HEK293 (cell line): Measurements from ENCODE around the gene P2RY2.

Experiments used
- CTCF ChIA-PET: fragments of 350-600 bp; formaldehyde crosslinking; extraction: SDS; loops from one replicate; lab custom pipeline; 2021; ENCODE audit warnings: antibody characterized with exemption; lab: Yijun Ruan, JAX
- POLR2A ChIA-PET: fragments of 300-600 bp; formaldehyde crosslinking; extraction: SDS; loops from one replicate; lab custom pipeline; 2020; ENCODE audit warnings: antibody characterized with exemption, inconsistent platforms; lab: Yijun Ruan, JAX
- H3K27ac ChIP-seq: fragments of 200-500 bp; sonication (Bioruptor generic); 2 replicates; pipeline ENCODE4 v1.5.1; 2014; ENCODE audit warnings: low read depth, low read length, control low read depth, inconsistent platforms; ENCODE audit errors: extremely low read depth
- H3K36me3 ChIP-seq, 2 experiments: fragments of 200-500 bp in 1 of 2; sonication (Bioruptor generic) in 1 of 2; 1 replicate in 1 of 2; 2 replicates in 1 of 2; pipeline ENCODE4 v1.5.1; 2014 to 2017; ENCODE audit warnings: inconsistent platforms in 2 of 2, low read length in 2 of 2; ENCODE audit not compliant: control insufficient read depth in 2 of 2, insufficient read depth in 1 of 2
- H3K4me1 ChIP-seq: fragments of 200-500 bp; sonication (Bioruptor generic); 2 replicates; pipeline ENCODE4 v1.5.1; 2014; ENCODE audit warnings: mild to moderate bottlenecking, low read length, inconsistent platforms; ENCODE audit not compliant: control insufficient read depth, insufficient read depth
- H3K4me3 ChIP-seq: 2 replicates; pipeline ENCODE4 v1.5.1; 2011; ENCODE audit warnings: low read depth, mild to moderate bottlenecking, control low read depth, low read length, moderate library complexity
- H3K9me3 ChIP-seq: fragments of 200-500 bp; sonication (Bioruptor generic); 2 replicates; pipeline ENCODE4 v1.5.1; 2014; ENCODE audit warnings: low read depth, low read length, inconsistent platforms; ENCODE audit not compliant: control insufficient read depth, insufficient read depth
- EGR2 ChIP-seq: fragments of 450-650 bp; formaldehyde crosslinking; IDR thresholded peaks from 2 replicates; pipeline ENCODE4 v1.5.1; 2016; ENCODE audit warnings: low read depth, missing biosample characterization, missing genetic modification characterization
- GLI4 ChIP-seq: fragments of 450-650 bp; formaldehyde crosslinking; IDR thresholded peaks from 2 replicates; pipeline ENCODE4 v1.5.1; 2016; ENCODE audit warnings: missing biosample characterization, missing genetic modification characterization
- HOXC10 ChIP-seq: sonication (generic); formaldehyde crosslinking; IDR thresholded peaks from 2 replicates; pipeline ENCODE4 v1.8.1; 2023; ENCODE audit warnings: mild to moderate bottlenecking, missing genetic modification reagents
- KLF10 ChIP-seq: fragments of 450-650 bp; IDR thresholded peaks from 2 replicates; pipeline ENCODE4 v1.5.1; 2018; ENCODE audit warnings: missing biosample characterization, mild to moderate bottlenecking, missing genetic modification characterization
- KLF9 ChIP-seq: fragments of 450-650 bp; formaldehyde crosslinking; IDR thresholded peaks from 2 replicates; pipeline ENCODE4 v1.5.1; 2016; ENCODE audit warnings: missing biosample characterization, missing genetic modification characterization, low read depth
- MYNN ChIP-seq: fragments of 450-650 bp; formaldehyde crosslinking; IDR thresholded peaks from 2 replicates; pipeline ENCODE4 v1.5.1; 2016; ENCODE audit warnings: missing biosample characterization, missing genetic modification characterization, borderline replicate concordance
- RBAK ChIP-seq: fragments of 450-650 bp; formaldehyde crosslinking; IDR thresholded peaks from 2 replicates; pipeline ENCODE4 v1.5.1; 2016; ENCODE audit warnings: missing biosample characterization, missing genetic modification characterization
- SCRT2 ChIP-seq: fragments of 450-650 bp; formaldehyde crosslinking; IDR thresholded peaks from 2 replicates; pipeline ENCODE4 v1.5.1; 2016; ENCODE audit warnings: missing biosample characterization, missing genetic modification characterization
- SP7 ChIP-seq: fragments of 450-650 bp; formaldehyde crosslinking; IDR thresholded peaks from 2 replicates; pipeline ENCODE4 v1.5.1; 2016; ENCODE audit warnings: missing biosample characterization, missing genetic modification characterization
- YY2 ChIP-seq: fragments of 450-650 bp; formaldehyde crosslinking; IDR thresholded peaks from 2 replicates; pipeline ENCODE4 v1.5.1; 2016; ENCODE audit warnings: missing biosample characterization, missing genetic modification characterization
- ZBTB48 ChIP-seq: fragments of 450-650 bp; formaldehyde crosslinking; IDR thresholded peaks from 2 replicates; pipeline ENCODE4 v1.5.1; 2016; ENCODE audit warnings: missing biosample characterization, missing genetic modification characterization
- ZFHX2 ChIP-seq: fragments of 450-650 bp; formaldehyde crosslinking; conservative IDR thresholded peaks from 2 replicates; pipeline ENCODE4 v1.5.1; 2016; ENCODE audit warnings: missing biosample characterization, missing genetic modification characterization
- ZNF112 ChIP-seq: fragments of 450-650 bp; formaldehyde crosslinking; IDR thresholded peaks from 2 replicates; pipeline ENCODE4 v1.5.0; 2017; ENCODE audit warnings: missing biosample characterization, missing genetic modification characterization
- ZNF114 ChIP-seq: fragments of 450-650 bp; formaldehyde crosslinking; IDR thresholded peaks from 2 replicates; pipeline ENCODE4 v1.5.0; 2017; ENCODE audit warnings: missing biosample characterization, missing genetic modification characterization
- ZNF138 ChIP-seq: fragments of 450-650 bp; formaldehyde crosslinking; IDR thresholded peaks from 2 replicates; pipeline ENCODE4 v1.5.1; 2016; ENCODE audit warnings: missing biosample characterization, missing genetic modification characterization, borderline replicate concordance
- ZNF548 ChIP-seq: fragments of 450-650 bp; formaldehyde crosslinking; IDR thresholded peaks from 2 replicates; pipeline ENCODE4 v1.5.1; 2016; ENCODE audit warnings: missing biosample characterization, missing genetic modification characterization
- ZNF555 ChIP-seq: fragments of 450-650 bp; formaldehyde crosslinking; conservative IDR thresholded peaks from 2 replicates; pipeline ENCODE4 v1.5.1; 2017; ENCODE audit warnings: missing biosample characterization, mild to moderate bottlenecking, missing genetic modification characterization, inconsistent platforms
- ZNF558 ChIP-seq: fragments of 450-650 bp; formaldehyde crosslinking; IDR thresholded peaks from 2 replicates; pipeline ENCODE4 v1.5.1; 2016; ENCODE audit warnings: missing biosample characterization, missing genetic modification characterization
- ZNF560 ChIP-seq: fragments of 450-650 bp; formaldehyde crosslinking; IDR thresholded peaks from 2 replicates; pipeline ENCODE4 v1.5.1; 2017; ENCODE audit warnings: missing biosample characterization, missing genetic modification characterization, borderline replicate concordance
- ZNF629 ChIP-seq: fragments of 450-650 bp; formaldehyde crosslinking; IDR thresholded peaks from 2 replicates; pipeline ENCODE4 v1.5.1; 2017; ENCODE audit warnings: missing biosample characterization, missing genetic modification characterization
- ZNF677 ChIP-seq: fragments of 450-650 bp; IDR thresholded peaks from 2 replicates; pipeline ENCODE4 v1.5.0; 2018; ENCODE audit warnings: missing biosample characterization, mild to moderate bottlenecking, missing genetic modification characterization, moderate library complexity
- ZNF768 ChIP-seq: fragments of 450-650 bp; formaldehyde crosslinking; IDR thresholded peaks from 2 replicates; pipeline ENCODE4 v1.5.1; 2018; ENCODE audit warnings: missing biosample characterization, mild to moderate bottlenecking, missing genetic modification characterization
- ZNF777 ChIP-seq: fragments of 450-650 bp; formaldehyde crosslinking; IDR thresholded peaks from 2 replicates; pipeline ENCODE4 v1.5.1; 2017; ENCODE audit warnings: missing biosample characterization, missing genetic modification characterization, borderline replicate concordance
- TF ChIP-seq, protein P1 (sequence below): fragments of 450-650 bp; IDR thresholded peaks from 2 replicates; pipeline ENCODE4 v1.5.1; 2018; ENCODE audit warnings: missing biosample characterization, missing genetic modification characterization
- TF ChIP-seq, protein P2 (sequence below): fragments of 450-650 bp; formaldehyde crosslinking; IDR thresholded peaks from 2 replicates; pipeline ENCODE4 v1.5.1; 2016; ENCODE audit warnings: missing biosample characterization, missing genetic modification characterization
- TF ChIP-seq, protein P3 (sequence below): fragments of 450-650 bp; formaldehyde crosslinking; IDR thresholded peaks from 2 replicates; pipeline ENCODE4 v1.5.1; 2016; ENCODE audit warnings: missing biosample characterization, missing genetic modification characterization

Gene P2RY2

DNA sequence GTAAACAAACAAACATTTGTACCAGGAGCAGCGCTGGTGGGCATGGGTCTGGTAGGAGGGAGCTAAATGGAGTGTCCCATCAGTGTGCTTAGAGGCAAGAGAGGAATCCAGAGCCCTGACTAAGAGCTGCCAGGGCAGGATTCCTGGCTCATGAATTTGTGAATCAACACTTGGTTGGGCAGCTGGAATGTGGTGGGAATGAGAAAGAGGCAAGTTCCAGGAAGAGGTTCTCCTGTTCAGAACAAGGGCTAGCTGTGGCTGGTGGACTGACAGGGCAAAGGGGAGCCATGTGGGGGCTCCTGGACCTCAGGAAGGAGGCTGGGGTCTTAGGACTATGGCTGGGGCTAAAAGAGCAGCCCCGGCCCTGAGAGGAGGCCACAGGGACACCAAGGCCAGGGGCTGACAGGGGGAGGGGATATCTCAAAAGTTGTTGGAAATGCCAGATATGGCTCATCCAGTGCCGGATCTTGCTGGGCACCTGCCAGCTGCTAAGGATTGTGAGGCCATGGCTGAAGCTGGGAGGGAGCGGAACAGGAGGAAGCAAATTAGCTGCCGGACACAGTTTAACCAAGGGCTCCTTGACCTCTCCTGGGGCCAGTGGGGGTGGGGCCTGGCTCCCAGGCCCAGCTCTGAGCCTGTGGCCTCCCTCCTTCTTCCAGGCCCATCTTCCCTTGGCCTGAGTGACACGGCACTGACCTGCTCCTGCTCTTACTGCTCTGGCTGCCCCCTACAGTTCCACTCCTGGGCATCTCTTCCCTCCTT, 39.4 kb downstream of the P2RY2 start:
- CTCF ChIA-PET = interaction anchor here (0.5 to 1.0 kb wide), 4 partner anchors 10 to 1796 kb away, joined by 3 to 4 read pairs (median 4); no protein-coding TSS in a partner anchor
- Histone ChIP-seq H3K4me1 (no peaks in the 10 kb centered on the region), H3K36me3 (no peaks in the 10 kb centered on the region), H3K4me3 (no peak overlapping the region), H3K27ac (no peak overlapping the region), H3K9me3 (no peaks in the 10 kb centered on the region)
- TF ChIP-seq SCRT2 (no peak), ZNF548 (tag by site-specific recombination) (no peak), RBAK (tag by site-specific recombination) (no peak)
- TF ChIP-seq, protein P1, sequence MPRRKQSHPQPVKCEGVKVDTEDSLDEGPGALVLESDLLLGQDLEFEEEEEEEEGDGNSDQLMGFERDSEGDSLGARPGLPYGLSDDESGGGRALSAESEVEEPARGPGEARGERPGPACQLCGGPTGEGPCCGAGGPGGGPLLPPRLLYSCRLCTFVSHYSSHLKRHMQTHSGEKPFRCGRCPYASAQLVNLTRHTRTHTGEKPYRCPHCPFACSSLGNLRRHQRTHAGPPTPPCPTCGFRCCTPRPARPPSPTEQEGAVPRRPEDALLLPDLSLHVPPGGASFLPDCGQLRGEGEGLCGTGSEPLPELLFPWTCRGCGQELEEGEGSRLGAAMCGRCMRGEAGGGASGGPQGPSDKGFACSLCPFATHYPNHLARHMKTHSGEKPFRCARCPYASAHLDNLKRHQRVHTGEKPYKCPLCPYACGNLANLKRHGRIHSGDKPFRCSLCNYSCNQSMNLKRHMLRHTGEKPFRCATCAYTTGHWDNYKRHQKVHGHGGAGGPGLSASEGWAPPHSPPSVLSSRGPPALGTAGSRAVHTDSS = no peak
- POLR2A ChIA-PET = no interaction called here

DNA sequence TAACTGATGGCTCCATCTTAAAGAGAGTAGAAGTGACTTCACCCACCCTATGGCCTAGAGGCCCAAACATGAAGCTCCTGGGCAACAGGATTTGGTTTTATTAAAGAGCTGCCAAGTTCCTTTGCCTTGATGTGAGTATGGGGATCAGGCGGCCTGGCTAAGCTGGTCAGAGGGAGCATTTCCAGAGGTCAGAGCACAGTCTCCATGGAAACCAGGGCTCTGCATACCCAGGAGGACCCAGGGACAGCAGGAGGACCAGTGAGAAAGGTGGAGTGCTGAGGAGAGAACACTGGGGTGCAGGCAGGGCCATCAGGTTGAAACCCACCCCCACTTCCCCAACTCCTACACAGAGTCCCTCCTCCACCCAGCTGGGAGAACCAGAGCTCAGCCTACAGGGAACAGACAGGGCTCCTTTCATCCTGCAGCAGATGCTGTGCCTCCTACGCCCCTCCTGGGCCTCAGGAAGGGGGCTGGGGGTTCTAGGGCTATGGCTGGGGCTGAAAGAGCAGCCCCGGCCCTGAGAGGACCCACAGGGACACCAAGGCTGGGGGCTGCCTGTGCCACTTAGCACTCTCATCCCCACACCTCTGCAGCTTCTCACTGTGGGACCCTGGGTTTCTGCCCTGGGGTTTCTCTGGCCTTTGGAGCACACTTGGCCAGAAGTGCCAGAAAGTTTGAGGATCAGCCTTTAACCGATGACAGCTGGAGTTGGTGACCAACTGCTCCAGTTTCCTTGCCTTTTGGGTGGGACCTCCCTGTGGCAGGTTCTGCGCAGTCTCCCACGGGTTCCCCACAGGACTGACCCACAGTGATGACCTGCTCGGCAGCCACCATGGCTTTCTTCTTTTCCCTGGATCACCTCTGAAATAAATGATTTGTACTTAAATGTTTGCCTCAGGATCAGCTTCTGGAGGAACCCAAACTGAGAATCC, 40.3 kb downstream of the P2RY2 start:
- TF ChIP-seq, protein P2, sequence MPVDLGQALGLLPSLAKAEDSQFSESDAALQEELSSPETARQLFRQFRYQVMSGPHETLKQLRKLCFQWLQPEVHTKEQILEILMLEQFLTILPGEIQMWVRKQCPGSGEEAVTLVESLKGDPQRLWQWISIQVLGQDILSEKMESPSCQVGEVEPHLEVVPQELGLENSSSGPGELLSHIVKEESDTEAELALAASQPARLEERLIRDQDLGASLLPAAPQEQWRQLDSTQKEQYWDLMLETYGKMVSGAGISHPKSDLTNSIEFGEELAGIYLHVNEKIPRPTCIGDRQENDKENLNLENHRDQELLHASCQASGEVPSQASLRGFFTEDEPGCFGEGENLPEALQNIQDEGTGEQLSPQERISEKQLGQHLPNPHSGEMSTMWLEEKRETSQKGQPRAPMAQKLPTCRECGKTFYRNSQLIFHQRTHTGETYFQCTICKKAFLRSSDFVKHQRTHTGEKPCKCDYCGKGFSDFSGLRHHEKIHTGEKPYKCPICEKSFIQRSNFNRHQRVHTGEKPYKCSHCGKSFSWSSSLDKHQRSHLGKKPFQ (tag by site-specific recombination) = no peak
- TF ChIP-seq ZFHX2 (tag by site-specific recombination) (peak; percentile 63), SP7 (no peak)
- POLR2A ChIA-PET = no interaction called here
- Histone ChIP-seq H3K4me1 (no peaks in the 10 kb centered on the region), H3K36me3 (no peaks in the 10 kb centered on the region), H3K9me3 (no peaks in the 10 kb centered on the region), H3K4me3 (no peak overlapping the region), H3K27ac (no peak overlapping the region)
- CTCF ChIA-PET = interaction anchor here (1.0 to 1.5 kb wide), 2 partner anchors 9 to 21 kb away, joined by 4 read pairs; no protein-coding TSS in a partner anchor

DNA sequence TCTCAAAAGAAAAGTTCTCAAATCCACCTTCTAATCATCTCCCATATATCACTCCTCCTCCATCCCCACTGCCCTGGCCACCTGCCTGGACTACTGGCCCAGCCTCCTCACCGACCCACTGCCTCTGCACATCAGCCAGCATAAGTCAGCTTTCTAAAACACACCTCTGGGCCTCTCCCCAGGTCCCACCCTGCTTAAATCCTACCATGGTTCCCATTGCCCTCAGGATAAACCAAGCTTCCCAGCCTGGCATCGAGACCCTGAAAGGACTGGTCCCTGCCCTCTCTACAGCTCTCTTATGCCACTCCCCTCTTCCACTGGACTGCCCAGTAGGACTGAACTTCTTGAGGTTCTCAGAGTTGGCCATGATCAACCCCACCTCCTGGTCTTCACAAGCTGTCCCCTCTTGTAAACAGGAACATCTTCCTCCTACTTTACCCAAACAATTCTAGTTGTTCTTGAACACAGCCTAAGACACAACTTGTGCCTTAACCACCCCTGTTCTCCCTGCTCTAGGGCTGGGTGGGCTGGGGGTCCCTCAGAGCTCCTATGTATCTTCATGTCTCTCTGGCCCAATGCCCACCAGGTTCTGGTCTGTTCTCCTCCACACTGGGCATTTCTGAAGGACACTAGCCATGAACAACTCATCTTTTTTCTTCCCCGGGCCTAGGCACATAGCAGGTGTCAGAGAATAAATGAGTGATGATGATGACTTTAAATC, 41.5 kb downstream of the P2RY2 start:
- Histone ChIP-seq H3K4me3 (no peak overlapping the region), H3K27ac (no peak overlapping the region), H3K4me1 (no peaks in the 10 kb centered on the region), H3K9me3 (no peaks in the 10 kb centered on the region), H3K36me3 (no peaks in the 10 kb centered on the region)
- ChIA-PET CTCF (interaction anchor here (0.9 to 1.5 kb wide), 2 partner anchors 22 to 76 kb away, joined by 4 to 6 read pairs; no protein-coding TSS in a partner anchor), POLR2A (no interaction called here)
- no peak for TF ChIP-seq KLF10 (tag by site-specific recombination)
- TF ChIP-seq ZNF138 = no peak
- TF ChIP-seq KLF9 = no peak
- TF ChIP-seq ZNF114 (tag by site-specific recombination) = no peak
- TF ChIP-seq ZNF555 = no peak
- no peak for TF ChIP-seq MYNN
- no peak for TF ChIP-seq ZNF677 (tag by site-specific recombination)
- no peak for TF ChIP-seq GLI4 (tag by site-specific recombination)
- TF ChIP-seq ZNF558 (tag by site-specific recombination) = no peak
- no peak for TF ChIP-seq ZNF112 (tag by site-specific recombination)
- TF ChIP-seq EGR2 (tag by site-specific recombination) = no peak
- TF ChIP-seq HOXC10 (CRISPR knock-in tag) = no peak
- no peak for TF ChIP-seq ZNF629 (tag by site-specific recombination)
- TF ChIP-seq YY2 (tag by site-specific recombination) = no peak
- TF ChIP-seq, protein P3, sequence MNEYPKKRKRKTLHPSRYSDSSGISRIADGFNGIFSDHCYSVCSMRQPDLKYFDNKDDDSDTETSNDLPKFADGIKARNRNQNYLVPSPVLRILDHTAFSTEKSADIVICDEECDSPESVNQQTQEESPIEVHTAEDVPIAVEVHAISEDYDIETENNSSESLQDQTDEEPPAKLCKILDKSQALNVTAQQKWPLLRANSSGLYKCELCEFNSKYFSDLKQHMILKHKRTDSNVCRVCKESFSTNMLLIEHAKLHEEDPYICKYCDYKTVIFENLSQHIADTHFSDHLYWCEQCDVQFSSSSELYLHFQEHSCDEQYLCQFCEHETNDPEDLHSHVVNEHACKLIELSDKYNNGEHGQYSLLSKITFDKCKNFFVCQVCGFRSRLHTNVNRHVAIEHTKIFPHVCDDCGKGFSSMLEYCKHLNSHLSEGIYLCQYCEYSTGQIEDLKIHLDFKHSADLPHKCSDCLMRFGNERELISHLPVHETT (tag by site-specific recombination) = no peak
- TF ChIP-seq ZNF560 = no peak
- TF ChIP-seq ZBTB48 (tag by site-specific recombination) = no peak
- TF ChIP-seq ZNF777 (tag by site-specific recombination) = no peak
- no peak for TF ChIP-seq ZNF768 (tag by site-specific recombination)
